K562 (cell line): ENCODE measurements around the gene TTN.

Experiments
- RAD21 ChIP-seq, 2 experiments: fragments of 250-450 bp in 1 of 2; fragments of 450-650 bp in 1 of 2; sonication (Bioruptor Pico) in 1 of 2; formaldehyde crosslinking in 1 of 2; IDR thresholded peaks in 1 of 2; conservative IDR thresholded peaks in 1 of 2; 2 replicates each; pipeline versions ENCODE4 v1.4.0 to v1.8.0; 2020 to 2022; ENCODE audit warnings: mild to moderate bottlenecking in 2 of 2, moderate library complexity in 1 of 2
- SETDB1 ChIP-seq: IDR thresholded peaks from one replicate; pipeline ENCODE4 v1.6.1; 2012; ENCODE audit warnings: low read length, control low read depth, inconsistent platforms
- ZNF780A ChIP-seq: fragments of 250-450 bp; sonication (Bioruptor Pico); IDR thresholded peaks from 2 replicates; pipeline ENCODE4 v1.5.0; 2021; ENCODE audit warnings: mild to moderate bottlenecking
- ZZZ3 ChIP-seq: fragments of 450-650 bp; IDR thresholded peaks from 2 replicates; pipeline ENCODE4 v1.6.1; 2016; ENCODE audit warnings: antibody characterized with exemption, mild to moderate bottlenecking, moderate library complexity
- TF ChIP-seq, protein P1 (sequence below): sonication (generic); formaldehyde crosslinking; IDR thresholded peaks from 2 replicates; pipeline ENCODE4 v1.9.0; 2022; ENCODE audit warnings: mild to moderate bottlenecking, missing genetic modification reagents
- TF ChIP-seq, protein P2 (sequence below), 3 experiments: IDR thresholded peaks in 2 of 3; conservative IDR thresholded peaks in 1 of 3; 2 replicates each; pipeline ENCODE4 v1.5.1; 2011 to 2012; ENCODE audit warnings: low read length in 3 of 3, mild to moderate bottlenecking in 3 of 3, control low read depth in 2 of 3, improper control_type of control experiment in 1 of 3, inconsistent platforms in 1 of 3, low read depth in 1 of 3, mixed read lengths in 1 of 3, moderate library complexity in 1 of 3; ENCODE audit not compliant: insufficient read depth in 2 of 3

DNA sequence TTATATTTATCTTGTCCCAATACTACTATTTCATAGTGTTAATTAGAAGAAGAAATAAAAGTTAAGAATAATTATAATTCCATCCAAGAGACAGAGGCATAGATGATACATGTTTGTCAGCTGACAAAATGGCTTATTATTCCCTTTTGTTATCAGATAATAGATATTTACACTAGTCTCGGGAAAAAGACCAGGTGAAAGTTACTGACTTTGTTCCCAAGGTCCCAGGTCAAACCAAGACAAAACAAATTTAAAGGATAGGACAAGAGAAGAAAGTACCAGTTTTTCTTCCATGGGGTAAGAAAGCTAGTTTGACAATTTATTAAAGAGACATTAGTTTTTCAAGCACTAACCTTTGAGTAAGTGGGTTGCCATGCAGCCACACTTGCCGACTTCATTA is 73.2 kb downstream of the TTN start:
- TF ChIP-seq SETDB1 (no peak), RAD21 (CRISPR knock-in tag; conservative IDR thresholded peaks at IDR 0.05 in 1 of 2, IDR thresholded peaks at IDR 0.05 in 1 of 2) (no peak), ZZZ3 (no peak), ZNF780A (CRISPR knock-in tag) (no peak)
- TF ChIP-seq, protein P1, sequence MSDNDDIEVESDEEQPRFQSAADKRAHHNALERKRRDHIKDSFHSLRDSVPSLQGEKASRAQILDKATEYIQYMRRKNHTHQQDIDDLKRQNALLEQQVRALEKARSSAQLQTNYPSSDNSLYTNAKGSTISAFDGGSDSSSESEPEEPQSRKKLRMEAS (CRISPR knock-in tag): no peak
- TF ChIP-seq, protein P2, sequence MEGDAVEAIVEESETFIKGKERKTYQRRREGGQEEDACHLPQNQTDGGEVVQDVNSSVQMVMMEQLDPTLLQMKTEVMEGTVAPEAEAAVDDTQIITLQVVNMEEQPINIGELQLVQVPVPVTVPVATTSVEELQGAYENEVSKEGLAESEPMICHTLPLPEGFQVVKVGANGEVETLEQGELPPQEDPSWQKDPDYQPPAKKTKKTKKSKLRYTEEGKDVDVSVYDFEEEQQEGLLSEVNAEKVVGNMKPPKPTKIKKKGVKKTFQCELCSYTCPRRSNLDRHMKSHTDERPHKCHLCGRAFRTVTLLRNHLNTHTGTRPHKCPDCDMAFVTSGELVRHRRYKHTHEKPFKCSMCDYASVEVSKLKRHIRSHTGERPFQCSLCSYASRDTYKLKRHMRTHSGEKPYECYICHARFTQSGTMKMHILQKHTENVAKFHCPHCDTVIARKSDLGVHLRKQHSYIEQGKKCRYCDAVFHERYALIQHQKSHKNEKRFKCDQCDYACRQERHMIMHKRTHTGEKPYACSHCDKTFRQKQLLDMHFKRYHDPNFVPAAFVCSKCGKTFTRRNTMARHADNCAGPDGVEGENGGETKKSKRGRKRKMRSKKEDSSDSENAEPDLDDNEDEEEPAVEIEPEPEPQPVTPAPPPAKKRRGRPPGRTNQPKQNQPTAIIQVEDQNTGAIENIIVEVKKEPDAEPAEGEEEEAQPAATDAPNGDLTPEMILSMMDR (IDR thresholded peaks at IDR 0.05 in 2 of 3, conservative IDR thresholded peaks at IDR 0.05 in 1 of 3; ENCODE audit: insufficient read depth in 2 of 3, low read depth in 1 of 3, low read length in 3 of 3): no peak
